ENCODE results near the gene BIRC6. TPM values are rescaled to one million over a fixed set of nuclear protein-coding genes. Genes with fewer than 3 reads are reported as not detected.
A peak's percentile ranks its signal among the peaks of the same experiment; 100 is the strongest.
"Not testable (repeated sequence)": the region's sequence is repeated elsewhere in the genome, so short reads cannot be mapped to it uniquely, and the experiment has no call there.

The BIRC6 gene, protein sequence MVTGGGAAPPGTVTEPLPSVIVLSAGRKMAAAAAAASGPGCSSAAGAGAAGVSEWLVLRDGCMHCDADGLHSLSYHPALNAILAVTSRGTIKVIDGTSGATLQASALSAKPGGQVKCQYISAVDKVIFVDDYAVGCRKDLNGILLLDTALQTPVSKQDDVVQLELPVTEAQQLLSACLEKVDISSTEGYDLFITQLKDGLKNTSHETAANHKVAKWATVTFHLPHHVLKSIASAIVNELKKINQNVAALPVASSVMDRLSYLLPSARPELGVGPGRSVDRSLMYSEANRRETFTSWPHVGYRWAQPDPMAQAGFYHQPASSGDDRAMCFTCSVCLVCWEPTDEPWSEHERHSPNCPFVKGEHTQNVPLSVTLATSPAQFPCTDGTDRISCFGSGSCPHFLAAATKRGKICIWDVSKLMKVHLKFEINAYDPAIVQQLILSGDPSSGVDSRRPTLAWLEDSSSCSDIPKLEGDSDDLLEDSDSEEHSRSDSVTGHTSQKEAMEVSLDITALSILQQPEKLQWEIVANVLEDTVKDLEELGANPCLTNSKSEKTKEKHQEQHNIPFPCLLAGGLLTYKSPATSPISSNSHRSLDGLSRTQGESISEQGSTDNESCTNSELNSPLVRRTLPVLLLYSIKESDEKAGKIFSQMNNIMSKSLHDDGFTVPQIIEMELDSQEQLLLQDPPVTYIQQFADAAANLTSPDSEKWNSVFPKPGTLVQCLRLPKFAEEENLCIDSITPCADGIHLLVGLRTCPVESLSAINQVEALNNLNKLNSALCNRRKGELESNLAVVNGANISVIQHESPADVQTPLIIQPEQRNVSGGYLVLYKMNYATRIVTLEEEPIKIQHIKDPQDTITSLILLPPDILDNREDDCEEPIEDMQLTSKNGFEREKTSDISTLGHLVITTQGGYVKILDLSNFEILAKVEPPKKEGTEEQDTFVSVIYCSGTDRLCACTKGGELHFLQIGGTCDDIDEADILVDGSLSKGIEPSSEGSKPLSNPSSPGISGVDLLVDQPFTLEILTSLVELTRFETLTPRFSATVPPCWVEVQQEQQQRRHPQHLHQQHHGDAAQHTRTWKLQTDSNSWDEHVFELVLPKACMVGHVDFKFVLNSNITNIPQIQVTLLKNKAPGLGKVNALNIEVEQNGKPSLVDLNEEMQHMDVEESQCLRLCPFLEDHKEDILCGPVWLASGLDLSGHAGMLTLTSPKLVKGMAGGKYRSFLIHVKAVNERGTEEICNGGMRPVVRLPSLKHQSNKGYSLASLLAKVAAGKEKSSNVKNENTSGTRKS (N-terminal part only)
- polyA plus RNA-seq (2012; ENCODE audit: missing spikeins): 43.2 TPM

DNA sequence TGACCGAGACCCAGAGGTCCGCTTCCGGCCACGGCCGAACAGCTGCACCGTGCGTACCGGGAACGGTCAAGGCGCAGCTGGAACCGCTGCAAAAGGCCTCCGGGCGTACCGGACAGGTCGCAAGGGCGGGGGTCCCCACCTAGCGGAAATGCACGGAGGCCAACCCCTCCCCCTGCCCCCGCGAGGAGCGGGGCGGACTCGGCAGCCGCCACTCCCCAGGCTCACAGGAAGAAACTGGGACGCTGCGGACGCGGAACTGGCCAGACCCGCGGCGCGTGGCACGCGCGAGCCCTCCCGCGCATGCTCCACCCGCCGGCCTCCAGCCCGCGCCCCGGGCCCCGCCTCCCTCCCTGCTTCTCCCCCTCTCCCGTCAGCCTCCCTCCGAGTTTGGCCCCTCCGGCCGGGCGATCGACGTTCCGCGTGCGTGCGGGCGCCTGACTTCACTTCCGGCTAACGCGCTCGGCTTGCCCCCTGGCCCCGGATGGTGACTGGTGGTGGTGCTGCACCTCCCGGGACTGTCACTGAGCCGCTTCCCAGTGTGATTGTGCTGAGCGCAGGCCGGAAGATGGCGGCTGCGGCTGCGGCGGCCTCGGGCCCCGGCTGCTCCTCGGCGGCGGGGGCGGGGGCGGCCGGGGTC is at the start of gene BIRC6:
Gene BIRC6, plus strand, starts transcription at position 343 of the 637 bp plus-strand sequence. Its CDS starts 139 bp downstream, at position 482.
- peak; percentile 97 for FAIRE-seq
- peak; percentile 74; the same call in 1 of the 2 replicates for TF ChIP-seq TAF1 (IDR thresholded peaks at IDR 0.05; ENCODE audit: borderline replicate concordance, low read depth, low read length)
- peak; percentile 97 for TF ChIP-seq POLR2AphosphoS5 (IDR thresholded peaks at IDR 0.05; ENCODE audit: low read depth, low read length)
- peak; percentile 96 for TF ChIP-seq POLR2A (IDR thresholded peaks at IDR 0.05; ENCODE audit: low read depth, low read length)
- peak; percentile 95 for DNase-seq (ENCODE audit: insufficient read length)

- TF ChIP-seq TAF1 (IDR thresholded peaks at IDR 0.05; ENCODE audit: borderline replicate concordance, low read depth, low read length) (no peak), POLR2AphosphoS5 (IDR thresholded peaks at IDR 0.05; ENCODE audit: low read depth, low read length) (no peak), POLR2A (IDR thresholded peaks at IDR 0.05; ENCODE audit: low read depth, low read length) (no peak)
- FAIRE-seq: no peak
- no peak for DNase-seq (ENCODE audit: insufficient read length)
Observed at GRCh38 chr2:32310577-32310976, 46.2 kb upstream of the BIRC6 start.

- DNase-seq (ENCODE audit: insufficient read length) (no peak), FAIRE-seq (no peak)
- no peak for TF ChIP-seq TAF1 (IDR thresholded peaks at IDR 0.05; ENCODE audit: borderline replicate concordance, low read depth, low read length)
- TF ChIP-seq POLR2A (IDR thresholded peaks at IDR 0.05; ENCODE audit: low read depth, low read length): no peak
- TF ChIP-seq POLR2AphosphoS5 (IDR thresholded peaks at IDR 0.05; ENCODE audit: low read depth, low read length): no peak
Observed at GRCh38 chr2:32314886-32315285, 41.9 kb upstream of the BIRC6 start.

- not testable (repeated sequence) for DNase-seq (ENCODE audit: insufficient read length)
Observed at GRCh38 chr2:32328679-32329078, 28.1 kb upstream of the BIRC6 start.

GRCh38 chr2:32329180-32329980 is 27.4 kb upstream of the BIRC6 start:
- not testable (repeated sequence) for FAIRE-seq; DNase-seq (ENCODE audit: insufficient read length)

More at GRCh38 chr2:32328679-32329078, 28.1 kb upstream of the BIRC6 start:
- not testable (repeated sequence) for FAIRE-seq

GRCh38 chr2:32330136-32330535 is 26.7 kb upstream of the BIRC6 start:
- TF ChIP-seq POLR2A (IDR thresholded peaks at IDR 0.05; ENCODE audit: low read depth, low read length): no peak
- FAIRE-seq (no peak), DNase-seq (ENCODE audit: insufficient read length) (no peak)

DNA sequence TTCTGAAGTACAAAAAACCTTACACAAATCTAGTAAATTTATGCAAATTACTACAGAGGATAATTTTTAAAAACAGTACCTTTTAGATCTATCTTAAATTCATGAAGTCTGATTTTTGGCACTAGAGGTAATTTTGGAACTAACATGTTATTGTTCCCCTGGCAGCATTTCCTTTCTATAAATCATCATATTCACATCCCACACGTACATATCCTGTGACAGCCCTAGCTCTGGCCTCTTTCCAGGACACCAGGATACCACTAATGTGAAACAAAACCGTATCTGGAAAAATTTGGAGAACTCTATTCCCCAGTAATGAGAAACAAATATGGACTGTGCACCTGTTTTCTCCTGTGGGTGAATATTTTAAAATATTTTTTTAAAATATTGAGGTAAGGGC is 14.0 kb upstream of the BIRC6 start:
- TF ChIP-seq TAF1 (IDR thresholded peaks at IDR 0.05; ENCODE audit: borderline replicate concordance, low read depth, low read length) (no peak), POLR2A (IDR thresholded peaks at IDR 0.05; ENCODE audit: low read depth, low read length) (no peak), POLR2AphosphoS5 (IDR thresholded peaks at IDR 0.05; ENCODE audit: low read depth, low read length) (no peak)
- DNase-seq (ENCODE audit: insufficient read length) (no peak), FAIRE-seq (no peak)

DNA sequence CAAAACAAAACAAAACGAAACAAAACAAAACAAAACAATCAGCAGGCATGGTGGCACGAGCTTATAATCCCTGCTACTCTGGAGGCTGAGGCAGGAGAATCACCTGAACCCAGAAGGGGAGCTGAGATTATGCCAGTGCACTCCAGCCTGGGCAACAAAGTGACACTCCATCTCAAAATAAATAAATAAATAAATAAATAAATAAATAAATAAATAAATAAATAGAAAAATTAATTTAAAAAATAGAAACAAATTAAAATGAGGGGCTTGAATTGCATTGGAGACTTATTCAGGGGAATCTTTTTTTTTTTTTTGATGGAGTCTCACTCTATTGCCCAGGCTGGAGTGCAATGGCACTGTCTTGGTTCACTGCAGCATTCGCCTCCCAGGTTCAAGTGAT is 6.0 kb upstream of the BIRC6 start:
- FAIRE-seq; DNase-seq (ENCODE audit: insufficient read length): not testable (repeated sequence)

DNA sequence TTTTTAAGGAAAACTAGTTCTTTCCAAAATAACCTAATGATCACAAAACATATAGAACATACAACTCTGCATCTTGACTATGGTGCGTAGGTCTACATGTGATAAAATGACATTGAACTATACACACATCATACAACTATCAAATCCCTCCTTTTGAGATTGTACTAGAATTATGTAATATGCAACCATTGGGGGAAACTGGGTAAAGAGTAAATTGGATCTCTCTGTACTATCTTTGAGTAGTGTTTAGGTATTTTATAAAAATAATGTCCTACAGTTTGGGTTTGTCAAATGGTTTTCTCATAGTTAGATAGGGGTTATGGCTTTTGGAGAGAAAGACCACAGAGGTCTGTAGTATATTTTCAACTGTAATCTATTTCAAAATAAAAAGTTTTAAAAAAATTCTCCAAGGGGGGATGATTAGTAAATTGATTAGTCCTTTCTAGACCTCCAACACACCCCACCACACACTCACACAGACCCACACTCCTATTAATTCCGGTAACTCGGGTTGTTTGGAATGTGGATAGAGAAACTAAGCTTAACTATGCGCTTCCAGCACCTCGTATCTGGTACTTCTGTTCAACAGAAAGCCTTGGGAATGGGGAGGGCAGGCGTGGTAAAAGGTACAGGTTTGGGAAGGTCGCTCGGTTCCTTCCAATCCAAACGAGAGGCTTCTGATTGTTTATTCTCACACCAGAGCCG is 695 bp upstream of the BIRC6 start:
- no peak for DNase-seq (ENCODE audit: insufficient read length)

DNA sequence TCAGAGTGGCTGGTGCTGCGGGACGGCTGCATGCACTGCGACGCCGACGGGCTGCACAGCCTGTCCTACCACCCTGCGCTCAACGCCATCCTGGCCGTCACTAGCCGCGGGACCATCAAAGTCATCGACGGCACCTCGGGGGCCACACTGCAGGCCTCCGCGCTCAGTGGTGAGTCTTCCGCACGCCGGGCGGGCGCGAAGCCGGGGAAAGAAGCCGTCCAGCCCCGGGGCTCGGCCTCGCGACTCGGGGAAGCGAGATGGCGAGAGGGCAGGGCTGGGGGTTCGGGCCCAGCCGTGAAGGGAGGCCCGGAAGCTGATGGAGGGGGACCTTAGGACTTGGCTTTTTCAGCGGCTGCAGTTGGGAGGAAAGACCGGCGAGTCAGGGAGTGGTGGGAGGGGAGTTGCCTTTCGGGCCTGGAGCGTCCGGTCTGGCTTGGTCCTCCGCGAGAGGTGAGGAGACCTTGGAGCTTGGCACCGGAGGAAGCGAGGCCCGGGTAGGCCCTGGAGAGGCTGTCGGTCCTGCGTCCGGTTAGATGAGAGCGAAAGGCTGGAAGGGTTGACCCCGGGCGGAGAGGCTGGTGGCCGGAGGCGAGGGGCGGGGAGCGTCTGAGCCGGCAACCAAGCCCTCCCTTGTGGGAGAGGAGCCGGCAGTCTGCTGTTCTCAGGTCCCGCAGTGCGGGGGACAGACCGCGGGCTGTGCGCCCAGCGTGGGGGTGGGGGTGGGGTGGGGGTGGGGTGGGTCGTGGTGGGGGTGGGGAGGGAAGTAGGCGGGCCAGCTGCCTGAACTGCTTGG is 691 bp downstream of the BIRC6 start:
- FAIRE-seq (no peak), DNase-seq (ENCODE audit: insufficient read length) (peak; percentile 42)
- no peak for TF ChIP-seq POLR2A (IDR thresholded peaks at IDR 0.05; ENCODE audit: low read depth, low read length)
- no peak for TF ChIP-seq TAF1 (IDR thresholded peaks at IDR 0.05; ENCODE audit: borderline replicate concordance, low read depth, low read length)

More for the DNA sequence above, 695 bp upstream of the BIRC6 start:
- TF ChIP-seq TAF1 (IDR thresholded peaks at IDR 0.05; ENCODE audit: borderline replicate concordance, low read depth, low read length): no peak
- TF ChIP-seq POLR2AphosphoS5 (IDR thresholded peaks at IDR 0.05; ENCODE audit: low read depth, low read length): no peak
- no peak for FAIRE-seq
